CD4-positive, CD25-positive, alpha-beta regulatory T cell (primary cell): ENCODE data around the gene B4GALNT3. TPM values are rescaled to one million over a fixed set of nuclear protein-coding genes. Genes with fewer than 3 reads are reported as not detected.

Experiments used
- ATAC-seq, 2 donors: fragments of 150-1000 bp; cut with Tn5 transposase; one replicate each; pipeline ENCODE4 v1.10.0; 2021; ENCODE audit warnings: low read depth in 2 of 2, moderate number of reproducible peaks in 2 of 2, moderate library complexity in 1 of 2
- DNase-seq, 3 donors: peaks; one replicate each; pipeline versions ENCODE4 v3.0.0 to v3.0.0-alpha.2; 2012 to 2022; ENCODE audit warnings: mixed read lengths in 1 of 3
- H3K27ac ChIP-seq: one replicate; pipeline ENCODE4 v1.7.0; 2013; ENCODE audit warnings: mild to moderate bottlenecking, low read length; ENCODE audit not compliant: insufficient read depth, poor library complexity, severe bottlenecking
- H3K27me3 ChIP-seq: one replicate; pipeline ENCODE4 v1.7.0; 2013; ENCODE audit warnings: low read length; ENCODE audit not compliant: control insufficient read depth, insufficient read depth
- H3K36me3 ChIP-seq: one replicate; pipeline ENCODE4 v1.7.0; 2013; ENCODE audit warnings: mild to moderate bottlenecking, low read length, moderate library complexity; ENCODE audit not compliant: control insufficient read depth, insufficient read depth
- H3K4me1 ChIP-seq: 2 replicates; pipeline ENCODE4 v1.7.0; 2013; ENCODE audit warnings: mild to moderate bottlenecking, low read length; ENCODE audit not compliant: insufficient read depth, control insufficient read depth, poor library complexity, severe bottlenecking
- H3K4me3 ChIP-seq: one replicate; pipeline ENCODE4 v1.7.0; 2013; ENCODE audit warnings: low read depth, mild to moderate bottlenecking, low read length, moderate library complexity
- H3K9me3 ChIP-seq, 2 experiments: 1 replicate in 1 of 2; 2 replicates in 1 of 2; pipeline ENCODE4 v1.7.0; 2013; ENCODE audit warnings: low read length in 2 of 2, mild to moderate bottlenecking in 1 of 2, moderate library complexity in 1 of 2; ENCODE audit not compliant: control insufficient read depth in 2 of 2
- H3K27ac Mint-ChIP-seq, 3 donors: one replicate each; pipeline ENCODE4 v1.8.0; 2020 to 2022; ENCODE audit warnings: mild to moderate bottlenecking in 3 of 3, mixed read lengths in 3 of 3, moderate library complexity in 2 of 3
- H3K27me3 Mint-ChIP-seq: one replicate; pipeline ENCODE4 v1.8.0; 2022; ENCODE audit warnings: mild to moderate bottlenecking, mixed read lengths
- H3K36me3 Mint-ChIP-seq: one replicate; pipeline ENCODE4 v1.8.0; 2020; ENCODE audit warnings: mixed read lengths
- H3K4me1 Mint-ChIP-seq, 4 donors: one replicate each; pipeline ENCODE4 v1.8.0; 2020 to 2022; ENCODE audit warnings: mixed read lengths in 4 of 4, mild to moderate bottlenecking in 1 of 4
- H3K4me3 Mint-ChIP-seq, 4 donors: one replicate each; pipeline ENCODE4 v1.8.0; 2020 to 2022; ENCODE audit warnings: mild to moderate bottlenecking in 4 of 4, mixed read lengths in 4 of 4, moderate library complexity in 3 of 4
- H3K9me3 Mint-ChIP-seq, 7 donors: one replicate each; pipeline ENCODE4 v1.8.0; 2020 to 2022; ENCODE audit warnings: mixed read lengths in 7 of 7, mild to moderate bottlenecking in 3 of 7, moderate library complexity in 2 of 7
- polyA plus RNA-seq, 4 donors: library from polyadenylated mRNA; unstranded; fragments of 300-500 nt; fragmentation: Illumina TruSeq; gene quantifications; one replicate each; pipeline ENCODE4 v1.2.3, GENCODE V29; 2021
- total RNA-seq: library from RNA; stranded (reverse); gene quantifications from one replicate; pipeline ENCODE4 v1.2.3, GENCODE V29; 2022

The B4GALNT3 gene
- total and polyA plus RNA-seq, 5 donors from 2014 or later, result 0.06 to 2.1 (median 1.0) TPM

- DNase-seq, result no peak
- no peaks in the 10 kb centered on the region for H3K9me3 Mint-ChIP-seq
- no peak overlapping the region for H3K4me3 Mint-ChIP-seq
- peaks cover 3% of the 10 kb centered on the region for H3K4me1 ChIP-seq
- H3K4me1 Mint-ChIP-seq, result peaks cover 5 to 7% (median 6%) of the 10 kb centered on the region in 4 donors
- no peaks in the 10 kb centered on the region for H3K9me3 ChIP-seq
- peaks cover 4% of the 10 kb centered on the region for H3K36me3 ChIP-seq
- H3K27me3 Mint-ChIP-seq, result no peaks in the 10 kb centered on the region
- H3K36me3 Mint-ChIP-seq, result peaks cover 15% of the 10 kb centered on the region
- H3K4me3 ChIP-seq, result no peak overlapping the region
- no peaks in the 10 kb centered on the region for H3K27me3 ChIP-seq
- ATAC-seq, result no peak
- no peak overlapping the region for H3K27ac ChIP-seq
- peak overlapping the region in 1 of 3 donors; percentile 7 for H3K27ac Mint-ChIP-seq
These were observed 142.4 kb downstream of the B4GALNT3 start for GRCh38 chr12:601976-602699.

GRCh38 chr12:602700-603068, 142.9 kb downstream of the B4GALNT3 start:
- Histone ChIP-seq H3K4me3 (no peak overlapping the region), H3K36me3 (peaks cover 4% of the 10 kb centered on the region), H3K9me3 (no peaks in the 10 kb centered on the region), H3K4me1 (peaks cover 8% of the 10 kb centered on the region), H3K27me3 (no peaks in the 10 kb centered on the region), H3K27ac (no peak overlapping the region)
- DNase-seq (no peak), ATAC-seq (no peak)
- Mint-ChIP-seq H3K4me1 (peaks cover 7 to 11% (median 9%) of the 10 kb centered on the region in 4 donors), H3K27ac (peak overlapping the region in 1 of 3 donors; percentile 4), H3K36me3 (peaks cover 12% of the 10 kb centered on the region), H3K4me3 (no peak overlapping the region), H3K9me3 (no peaks in the 10 kb centered on the region), H3K27me3 (no peaks in the 10 kb centered on the region)

- Histone ChIP-seq H3K27me3 (no peaks in the 10 kb centered on the region), H3K27ac (no peak overlapping the region), H3K9me3 (no peaks in the 10 kb centered on the region), H3K4me1 (peaks cover 11% of the 10 kb centered on the region), H3K4me3 (no peak overlapping the region), H3K36me3 (no peaks in the 10 kb centered on the region)
- Mint-ChIP-seq H3K4me3 (no peak overlapping the region), H3K27me3 (no peaks in the 10 kb centered on the region), H3K27ac (no peak overlapping the region), H3K36me3 (peaks cover 11% of the 10 kb centered on the region), H3K4me1 (peaks cover 13 to 20% (median 16%) of the 10 kb centered on the region in 4 donors), H3K9me3 (no peaks in the 10 kb centered on the region)
- ATAC-seq, result no peak
- no peak for DNase-seq
These were observed 145.2 kb downstream of the B4GALNT3 start for GRCh38 chr12:604956-605355.

- H3K27me3 Mint-ChIP-seq, result no peaks in the 10 kb centered on the region
- H3K36me3 ChIP-seq, result no peaks in the 10 kb centered on the region
- H3K27ac ChIP-seq, result no peak overlapping the region
- H3K27me3 ChIP-seq, result no peaks in the 10 kb centered on the region
- H3K4me3 Mint-ChIP-seq, result no peak overlapping the region
- peak in 1 of 2 donors; percentile 21 for ATAC-seq
- peaks cover 17 to 34% (median 23%) of the 10 kb centered on the region in 4 donors for H3K4me1 Mint-ChIP-seq
- peak in 1 of 3 donors; percentile 62 for DNase-seq
- no peaks in the 10 kb centered on the region for H3K9me3 ChIP-seq
- peaks cover 20% of the 10 kb centered on the region for H3K4me1 ChIP-seq
- H3K9me3 Mint-ChIP-seq, result no peaks in the 10 kb centered on the region
- no peak overlapping the region for H3K27ac Mint-ChIP-seq
- H3K4me3 ChIP-seq, result no peak overlapping the region
- peaks cover 7% of the 10 kb centered on the region for H3K36me3 Mint-ChIP-seq
These were observed 147.8 kb downstream of the B4GALNT3 start for GRCh38 chr12:607541-608001.

- Mint-ChIP-seq H3K4me3 (no peak overlapping the region), H3K27ac (peak overlapping the region in 1 of 3 donors; percentile 32)
These were observed 148.7 kb downstream of the B4GALNT3 start for GRCh38 chr12:608413-608812.

GRCh38 chr12:608921-609320, 149.2 kb downstream of the B4GALNT3 start:
- Mint-ChIP-seq H3K27ac (no peak overlapping the region), H3K27me3 (no peaks in the 10 kb centered on the region)
- no peak for ATAC-seq

More at GRCh38 chr12:608413-608812, 148.7 kb downstream of the B4GALNT3 start:
- no peaks in the 10 kb centered on the region for H3K9me3 ChIP-seq
- H3K27ac ChIP-seq, result no peak overlapping the region
- no peak overlapping the region for H3K4me3 ChIP-seq
- DNase-seq (no peak), ATAC-seq (no peak)
- peaks cover 20% of the 10 kb centered on the region for H3K4me1 ChIP-seq
- H3K4me1 Mint-ChIP-seq, result peaks cover 17 to 34% (median 23%) of the 10 kb centered on the region in 4 donors
- no peaks in the 10 kb centered on the region for H3K9me3 Mint-ChIP-seq
- peaks cover 3% of the 10 kb centered on the region for H3K36me3 Mint-ChIP-seq
- no peaks in the 10 kb centered on the region for H3K27me3 ChIP-seq
- H3K36me3 ChIP-seq, result no peaks in the 10 kb centered on the region
- no peaks in the 10 kb centered on the region for H3K27me3 Mint-ChIP-seq

GRCh38 chr12:611721-612120, 152.0 kb downstream of the B4GALNT3 start:
- ATAC-seq (no peak), DNase-seq (no peak)
- no peaks in the 10 kb centered on the region for H3K9me3 ChIP-seq
- H3K4me1 Mint-ChIP-seq, result peaks cover 10 to 46% (median 26%) of the 10 kb centered on the region in 4 donors
- H3K4me3 Mint-ChIP-seq, result no peak overlapping the region
- peaks cover 20% of the 10 kb centered on the region for H3K4me1 ChIP-seq
- no peaks in the 10 kb centered on the region for H3K27me3 ChIP-seq
- H3K27ac ChIP-seq, result no peak overlapping the region
- H3K36me3 ChIP-seq, result peaks cover 2% of the 10 kb centered on the region
- no peaks in the 10 kb centered on the region for H3K27me3 Mint-ChIP-seq
- no peak overlapping the region for H3K4me3 ChIP-seq
- no peak overlapping the region for H3K27ac Mint-ChIP-seq
- no peaks in the 10 kb centered on the region for H3K9me3 Mint-ChIP-seq
- H3K36me3 Mint-ChIP-seq, result peaks cover 3% of the 10 kb centered on the region

More at GRCh38 chr12:608921-609320, 149.2 kb downstream of the B4GALNT3 start:
- DNase-seq, result no peak
- Mint-ChIP-seq H3K4me3 (no peak overlapping the region), H3K36me3 (peaks cover 3% of the 10 kb centered on the region), H3K4me1 (peaks cover 15 to 34% (median 23%) of the 10 kb centered on the region in 4 donors), H3K9me3 (no peaks in the 10 kb centered on the region)
- H3K27me3 ChIP-seq, result no peaks in the 10 kb centered on the region
- no peaks in the 10 kb centered on the region for H3K36me3 ChIP-seq
- no peaks in the 10 kb centered on the region for H3K9me3 ChIP-seq
- H3K4me3 ChIP-seq, result no peak overlapping the region
- peaks cover 20% of the 10 kb centered on the region for H3K4me1 ChIP-seq
- H3K27ac ChIP-seq, result no peak overlapping the region

GRCh38 chr12:612293-612692, 152.6 kb downstream of the B4GALNT3 start:
- Histone ChIP-seq H3K36me3 (peaks cover 2% of the 10 kb centered on the region), H3K9me3 (no peaks in the 10 kb centered on the region), H3K4me1 (peaks cover 15% of the 10 kb centered on the region), H3K27me3 (no peaks in the 10 kb centered on the region), H3K27ac (no peak overlapping the region), H3K4me3 (no peak overlapping the region)
- H3K27ac Mint-ChIP-seq, result peak overlapping the region in 1 of 3 donors; percentile 3
- ATAC-seq (no peak), DNase-seq (no peak)
- no peaks in the 10 kb centered on the region for H3K9me3 Mint-ChIP-seq
- peaks cover under 1% of the 10 kb centered on the region for H3K36me3 Mint-ChIP-seq
- no peaks in the 10 kb centered on the region for H3K27me3 Mint-ChIP-seq
- H3K4me1 Mint-ChIP-seq, result peaks cover 10 to 43% (median 24%) of the 10 kb centered on the region in 4 donors
- H3K4me3 Mint-ChIP-seq, result no peak overlapping the region
